DOHH2 (cell line): ENCODE measurements around the gene AKT1S1.

Experiments used
- EZH2phosphoT487 ChIP-seq: fragments of 200-600 bp; sonication (generic); IDR thresholded peaks from 2 replicates; pipeline ENCODE4 v1.6.1; 2017; ENCODE audit warnings: borderline replicate concordance, mild to moderate bottlenecking, antibody characterized with exemption, low read length, moderate library complexity, mixed read lengths
- TF ChIP-seq, protein P1 (sequence below): fragments of 200-600 bp; sonication (generic); IDR thresholded peaks from one replicate; pipeline ENCODE4 v1.5.1; 2014; ENCODE audit warnings: antibody characterized with exemption, mild to moderate bottlenecking, low read depth, low read length; ENCODE audit not compliant: poor library complexity, severe bottlenecking

DNA sequence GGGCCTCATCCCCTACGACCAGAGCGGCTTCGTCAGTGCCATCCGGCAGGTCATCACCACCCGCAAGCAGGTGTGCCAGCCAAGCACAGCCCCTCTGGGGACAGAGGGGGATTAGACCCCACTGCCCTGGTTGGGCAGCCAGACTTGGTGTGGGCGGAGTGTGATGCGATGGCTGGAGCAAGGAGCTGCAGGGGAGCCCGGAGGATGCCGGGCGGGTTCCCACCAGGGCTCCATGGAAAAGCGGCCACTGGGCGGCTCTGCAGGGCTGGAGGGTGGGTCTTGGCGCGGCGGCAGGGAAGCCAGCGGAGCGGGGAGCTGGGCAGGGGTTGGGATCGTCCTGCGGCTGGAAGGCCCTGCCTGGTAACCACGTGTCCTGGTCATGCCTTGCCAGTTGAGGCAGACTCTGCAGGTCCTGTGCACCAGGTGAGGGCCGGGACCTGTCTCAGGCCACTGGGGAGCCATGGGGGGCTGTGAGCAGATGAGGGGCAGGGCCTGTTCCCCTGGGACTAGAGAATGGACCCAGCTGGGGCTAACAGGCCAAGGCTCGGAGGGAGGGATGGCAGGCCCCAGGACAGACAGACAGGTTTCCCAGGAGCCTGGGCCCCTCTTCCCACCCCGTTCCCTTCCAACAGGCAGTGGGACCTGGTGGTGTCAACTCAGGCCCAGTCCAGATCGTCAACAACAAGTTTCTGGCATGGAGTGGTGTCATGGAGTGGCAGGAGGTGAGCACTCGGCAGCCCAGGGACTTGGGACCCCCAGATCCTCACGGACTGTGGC, 19.9 kb downstream of the AKT1S1 start:
- TF ChIP-seq, protein P1, sequence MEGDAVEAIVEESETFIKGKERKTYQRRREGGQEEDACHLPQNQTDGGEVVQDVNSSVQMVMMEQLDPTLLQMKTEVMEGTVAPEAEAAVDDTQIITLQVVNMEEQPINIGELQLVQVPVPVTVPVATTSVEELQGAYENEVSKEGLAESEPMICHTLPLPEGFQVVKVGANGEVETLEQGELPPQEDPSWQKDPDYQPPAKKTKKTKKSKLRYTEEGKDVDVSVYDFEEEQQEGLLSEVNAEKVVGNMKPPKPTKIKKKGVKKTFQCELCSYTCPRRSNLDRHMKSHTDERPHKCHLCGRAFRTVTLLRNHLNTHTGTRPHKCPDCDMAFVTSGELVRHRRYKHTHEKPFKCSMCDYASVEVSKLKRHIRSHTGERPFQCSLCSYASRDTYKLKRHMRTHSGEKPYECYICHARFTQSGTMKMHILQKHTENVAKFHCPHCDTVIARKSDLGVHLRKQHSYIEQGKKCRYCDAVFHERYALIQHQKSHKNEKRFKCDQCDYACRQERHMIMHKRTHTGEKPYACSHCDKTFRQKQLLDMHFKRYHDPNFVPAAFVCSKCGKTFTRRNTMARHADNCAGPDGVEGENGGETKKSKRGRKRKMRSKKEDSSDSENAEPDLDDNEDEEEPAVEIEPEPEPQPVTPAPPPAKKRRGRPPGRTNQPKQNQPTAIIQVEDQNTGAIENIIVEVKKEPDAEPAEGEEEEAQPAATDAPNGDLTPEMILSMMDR, result no peak
- no peak for TF ChIP-seq EZH2phosphoT487
